Hair follicular keratinocyte (primary cell): ENCODE results near the gene POU3F3. TPM values are rescaled to one million over a fixed set of nuclear protein-coding genes. Genes with fewer than 3 reads are reported as not detected.

Experiments used
- total RNA-seq: library from RNA; depleted of rRNA; stranded (reverse); fragments of >200 nt; gene quantifications from 2 replicates; pipeline ENCODE4 v1.2.3, GENCODE V29; 2015

Gene POU3F3
- total RNA-seq: not detected in 2 replicates

GRCh38 chr2:104853534-104854497 lies at the start of gene POU3F3:
TSS of gene POU3F3 (plus strand) at chr2:104854115. CDS start at chr2:104855511, 1,396 bp downstream.

Other genes with a start within 250 kb of the POU3F3 start
- 23.1 and 31.0 TPM in 2 replicates for gene MRPS9, start 184.0 kb downstream of the POU3F3 start, total RNA-seq